Measurements from ENCODE around the gene BAIAP3. TPM values are rescaled to one million over a fixed set of nuclear protein-coding genes. Genes with fewer than 3 reads are reported as not detected.

Gene BAIAP3
- polyA plus RNA-seq, 1 donor from 2014 or later = 65.2 TPM

DNA sequence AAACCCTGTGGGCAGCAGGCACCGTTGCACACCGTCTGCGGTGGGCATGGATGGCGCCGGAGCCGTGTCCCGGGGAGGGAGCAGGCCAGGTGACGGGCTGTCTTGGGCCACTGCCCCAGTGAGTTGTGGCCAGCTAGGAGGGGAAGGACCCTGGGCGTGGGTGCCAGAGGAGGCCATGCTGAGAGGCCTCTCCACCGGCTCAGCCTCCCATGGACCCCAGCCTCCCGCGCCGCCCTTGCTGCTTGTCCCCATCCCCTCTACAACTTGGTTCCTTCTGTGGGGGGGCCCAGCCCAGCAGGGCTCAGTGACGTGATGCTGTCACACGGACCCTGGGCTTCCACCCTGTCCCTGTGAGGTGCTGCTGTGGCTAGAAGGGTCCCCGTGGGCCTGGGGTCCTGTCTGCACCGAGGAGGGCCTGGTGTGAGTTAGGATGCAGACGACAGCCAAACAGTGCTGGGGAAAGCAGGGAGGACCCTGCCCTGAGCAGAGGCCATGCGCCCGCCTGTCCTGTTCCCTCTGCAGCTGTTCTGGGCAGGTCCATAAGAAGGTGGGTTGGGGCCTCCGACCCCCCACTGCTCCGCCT, 12.7 kb upstream of the BAIAP3 start:
- H3K9me3 ChIP-seq (ENCODE audit: low read length) = no peaks in the 10 kb centered on the region
- no peak overlapping the region for H3K27ac ChIP-seq (ENCODE audit: low read length)
- H3K9me2 ChIP-seq (ENCODE audit: insufficient read depth, low read length) = no peaks in the 10 kb centered on the region
- H3K4me3 ChIP-seq (ENCODE audit: low read length) = no peak overlapping the region
- no peak overlapping the region for H3K9ac ChIP-seq (ENCODE audit: low read length)
- H3K36me3 ChIP-seq (ENCODE audit: insufficient read depth, low read length) = no peaks in the 10 kb centered on the region
- H3K27me3 ChIP-seq (ENCODE audit: insufficient read depth, low read depth, low read length) = no peaks in the 10 kb centered on the region
- H3K79me2 ChIP-seq (replicated peaks; ENCODE audit: insufficient read depth, low read length) = peaks cover 15% of the 10 kb centered on the region
- H4K20me1 ChIP-seq (ENCODE audit: insufficient read depth) = peaks cover 8% of the 10 kb centered on the region
- no peaks in the 10 kb centered on the region for H3F3A ChIP-seq (ENCODE audit: insufficient read depth, low read length, poor library complexity, severe bottlenecking)
- H2AFZ ChIP-seq (ENCODE audit: low read depth, low read length) = no peak overlapping the region
- no peak overlapping the region for H3K4me2 ChIP-seq (ENCODE audit: low read length)
- TF ChIP-seq, protein P1, sequence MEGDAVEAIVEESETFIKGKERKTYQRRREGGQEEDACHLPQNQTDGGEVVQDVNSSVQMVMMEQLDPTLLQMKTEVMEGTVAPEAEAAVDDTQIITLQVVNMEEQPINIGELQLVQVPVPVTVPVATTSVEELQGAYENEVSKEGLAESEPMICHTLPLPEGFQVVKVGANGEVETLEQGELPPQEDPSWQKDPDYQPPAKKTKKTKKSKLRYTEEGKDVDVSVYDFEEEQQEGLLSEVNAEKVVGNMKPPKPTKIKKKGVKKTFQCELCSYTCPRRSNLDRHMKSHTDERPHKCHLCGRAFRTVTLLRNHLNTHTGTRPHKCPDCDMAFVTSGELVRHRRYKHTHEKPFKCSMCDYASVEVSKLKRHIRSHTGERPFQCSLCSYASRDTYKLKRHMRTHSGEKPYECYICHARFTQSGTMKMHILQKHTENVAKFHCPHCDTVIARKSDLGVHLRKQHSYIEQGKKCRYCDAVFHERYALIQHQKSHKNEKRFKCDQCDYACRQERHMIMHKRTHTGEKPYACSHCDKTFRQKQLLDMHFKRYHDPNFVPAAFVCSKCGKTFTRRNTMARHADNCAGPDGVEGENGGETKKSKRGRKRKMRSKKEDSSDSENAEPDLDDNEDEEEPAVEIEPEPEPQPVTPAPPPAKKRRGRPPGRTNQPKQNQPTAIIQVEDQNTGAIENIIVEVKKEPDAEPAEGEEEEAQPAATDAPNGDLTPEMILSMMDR (IDR thresholded peaks at IDR 0.05; ENCODE audit: poor library complexity, severe bottlenecking) = no peak
- TF ChIP-seq TAF1 (IDR thresholded peaks at IDR 0.05; ENCODE audit: low read depth) = no peak
- TF ChIP-seq, protein P2, sequence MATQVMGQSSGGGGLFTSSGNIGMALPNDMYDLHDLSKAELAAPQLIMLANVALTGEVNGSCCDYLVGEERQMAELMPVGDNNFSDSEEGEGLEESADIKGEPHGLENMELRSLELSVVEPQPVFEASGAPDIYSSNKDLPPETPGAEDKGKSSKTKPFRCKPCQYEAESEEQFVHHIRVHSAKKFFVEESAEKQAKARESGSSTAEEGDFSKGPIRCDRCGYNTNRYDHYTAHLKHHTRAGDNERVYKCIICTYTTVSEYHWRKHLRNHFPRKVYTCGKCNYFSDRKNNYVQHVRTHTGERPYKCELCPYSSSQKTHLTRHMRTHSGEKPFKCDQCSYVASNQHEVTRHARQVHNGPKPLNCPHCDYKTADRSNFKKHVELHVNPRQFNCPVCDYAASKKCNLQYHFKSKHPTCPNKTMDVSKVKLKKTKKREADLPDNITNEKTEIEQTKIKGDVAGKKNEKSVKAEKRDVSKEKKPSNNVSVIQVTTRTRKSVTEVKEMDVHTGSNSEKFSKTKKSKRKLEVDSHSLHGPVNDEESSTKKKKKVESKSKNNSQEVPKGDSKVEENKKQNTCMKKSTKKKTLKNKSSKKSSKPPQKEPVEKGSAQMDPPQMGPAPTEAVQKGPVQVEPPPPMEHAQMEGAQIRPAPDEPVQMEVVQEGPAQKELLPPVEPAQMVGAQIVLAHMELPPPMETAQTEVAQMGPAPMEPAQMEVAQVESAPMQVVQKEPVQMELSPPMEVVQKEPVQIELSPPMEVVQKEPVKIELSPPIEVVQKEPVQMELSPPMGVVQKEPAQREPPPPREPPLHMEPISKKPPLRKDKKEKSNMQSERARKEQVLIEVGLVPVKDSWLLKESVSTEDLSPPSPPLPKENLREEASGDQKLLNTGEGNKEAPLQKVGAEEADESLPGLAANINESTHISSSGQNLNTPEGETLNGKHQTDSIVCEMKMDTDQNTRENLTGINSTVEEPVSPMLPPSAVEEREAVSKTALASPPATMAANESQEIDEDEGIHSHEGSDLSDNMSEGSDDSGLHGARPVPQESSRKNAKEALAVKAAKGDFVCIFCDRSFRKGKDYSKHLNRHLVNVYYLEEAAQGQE (IDR thresholded peaks at IDR 0.05; ENCODE audit: borderline replicate concordance) = no peak

DNA sequence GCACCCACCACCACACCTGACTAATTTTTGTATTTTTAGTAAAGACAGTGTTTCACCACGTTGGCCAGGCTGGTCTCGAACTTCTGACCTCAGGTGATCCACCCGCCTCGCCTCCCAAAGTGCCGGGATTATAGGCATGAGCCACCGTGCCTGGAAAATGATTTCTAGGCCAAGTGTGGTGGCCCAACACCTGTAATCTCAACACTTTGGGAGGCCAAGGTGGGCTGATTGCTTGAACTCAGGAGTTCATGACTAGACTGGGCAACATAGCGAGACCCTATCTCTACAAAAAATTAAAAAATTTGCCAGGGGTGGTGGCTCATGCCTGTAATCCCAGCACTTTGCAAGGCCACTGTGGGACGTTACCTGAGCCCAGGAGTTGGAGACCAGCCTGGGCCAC, 11.0 kb upstream of the BAIAP3 start:
- Histone ChIP-seq H3K9me3 (ENCODE audit: low read length) (no peaks in the 10 kb centered on the region), H3K27ac (ENCODE audit: low read length) (no peak overlapping the region), H3K79me2 (replicated peaks; ENCODE audit: insufficient read depth, low read length) (peaks cover 5% of the 10 kb centered on the region), H3K4me2 (ENCODE audit: low read length) (no peak overlapping the region), H3K4me3 (ENCODE audit: low read length) (no peak overlapping the region), H4K20me1 (ENCODE audit: insufficient read depth) (no peaks in the 10 kb centered on the region), H3K9ac (ENCODE audit: low read length) (no peak overlapping the region), H2AFZ (ENCODE audit: low read depth, low read length) (no peak overlapping the region), H3K36me3 (ENCODE audit: insufficient read depth, low read length) (no peaks in the 10 kb centered on the region), H3K27me3 (ENCODE audit: insufficient read depth, low read depth, low read length) (no peaks in the 10 kb centered on the region), H3K9me2 (ENCODE audit: insufficient read depth, low read length) (no peaks in the 10 kb centered on the region), H3F3A (ENCODE audit: insufficient read depth, low read length, poor library complexity, severe bottlenecking) (no peaks in the 10 kb centered on the region)
- no peak for TF ChIP-seq SMC3 (conservative IDR thresholded peaks at IDR 0.05; ENCODE audit: poor library complexity)
- no peak for TF ChIP-seq RAD21 (conservative IDR thresholded peaks at IDR 0.05)
- TF ChIP-seq, protein P2 (IDR thresholded peaks at IDR 0.05; ENCODE audit: borderline replicate concordance) = no peak
- no peak for TF ChIP-seq EP300 (conservative IDR thresholded peaks at IDR 0.05; ENCODE audit: poor library complexity, severe bottlenecking)
- TF ChIP-seq, protein P1 (IDR thresholded peaks at IDR 0.05; ENCODE audit: poor library complexity, severe bottlenecking) = no peak

Measured in neural cell (in vitro differentiated cells).